K562 (cell line): ENCODE measurements around the gene PPIL1. TPM values are rescaled to one million over a fixed set of nuclear protein-coding genes. Genes with fewer than 3 reads are reported as not detected.

Source experiments
- ASH1L ChIP-seq: fragments of 450-650 bp; IDR thresholded peaks from 2 replicates; pipeline ENCODE4 v1.6.1; 2018; ENCODE audit warnings: borderline replicate concordance, mild to moderate bottlenecking, low read depth; ENCODE audit not compliant: partially characterized antibody
- ATF7 ChIP-seq: fragments of 450-650 bp; IDR thresholded peaks from 2 replicates; pipeline ENCODE4 v1.7.1; 2014; ENCODE audit warnings: mild to moderate bottlenecking, moderate library complexity
- CREB3L1 ChIP-seq: fragments of 450-650 bp; IDR thresholded peaks from 2 replicates; pipeline ENCODE4 v1.6.1; 2014; ENCODE audit warnings: low read depth, mild to moderate bottlenecking, moderate library complexity, borderline replicate concordance
- CTCF ChIP-seq, 3 experiments: IDR thresholded peaks in 2 of 3; conservative IDR thresholded peaks in 1 of 3; 2 replicates each; pipeline ENCODE4 v1.5.1; 2011 to 2012; ENCODE audit warnings: low read length in 3 of 3, mild to moderate bottlenecking in 3 of 3, control low read depth in 2 of 3, improper control_type of control experiment in 1 of 3, inconsistent platforms in 1 of 3, low read depth in 1 of 3, mixed read lengths in 1 of 3, moderate library complexity in 1 of 3; ENCODE audit not compliant: insufficient read depth in 2 of 3
- E4F1 ChIP-seq: fragments of 250-450 bp; sonication (Bioruptor Pico); IDR thresholded peaks from 2 replicates; pipeline ENCODE4 v1.5.0; 2021; ENCODE audit warnings: mild to moderate bottlenecking, borderline replicate concordance
- ETS1 ChIP-seq: conservative IDR thresholded peaks from 2 replicates; pipeline ENCODE4 v1.6.1; 2011; ENCODE audit warnings: low read depth, mild to moderate bottlenecking, low read length; ENCODE audit not compliant: control insufficient read depth
- FOXA1 ChIP-seq: fragments of 450-650 bp; IDR thresholded peaks from 2 replicates; pipeline ENCODE4 v1.6.1; 2016; ENCODE audit warnings: mild to moderate bottlenecking, borderline replicate concordance
- GTF2F1 ChIP-seq: IDR thresholded peaks from 2 replicates; pipeline ENCODE4 v1.6.1; 2011; ENCODE audit warnings: low read depth, low read length, improper control_type of control experiment
- HMBOX1 ChIP-seq: sonication (generic); IDR thresholded peaks from 2 replicates; pipeline ENCODE4 v1.6.1; 2016
- KDM1A ChIP-seq, 2 experiments: fragments of 450-650 bp; IDR thresholded peaks; 2 replicates each; pipeline ENCODE4 v1.6.1; 2016; ENCODE audit warnings: mild to moderate bottlenecking in 2 of 2
- MBD1 ChIP-seq: fragments of 250-450 bp; sonication (Bioruptor Pico); IDR thresholded peaks from 2 replicates; pipeline ENCODE4 v1.8.0; 2022; ENCODE audit warnings: inconsistent platforms
- PTBP1 ChIP-seq: fragments of 200-400 bp; formaldehyde crosslinking; IDR thresholded peaks from 2 replicates; pipeline ENCODE4 v1.6.1; 2017; ENCODE audit warnings: low read depth, low read length
- SP1 ChIP-seq: sonication (generic); formaldehyde crosslinking; IDR thresholded peaks from 2 replicates; pipeline ENCODE4 v1.8.1; 2022; ENCODE audit warnings: mild to moderate bottlenecking, missing genetic modification reagents
- TRIM28 ChIP-seq: fragments of 450-650 bp; IDR thresholded peaks from 2 replicates; pipeline ENCODE4 v1.6.1; 2017
- WHSC1 ChIP-seq: IDR thresholded peaks from one replicate; pipeline ENCODE4 v1.6.1; 2012; ENCODE audit warnings: low read length, control low read depth, inconsistent platforms
- ZNF511 ChIP-seq: sonication (generic); formaldehyde crosslinking; IDR thresholded peaks from 2 replicates; pipeline ENCODE4 v1.8.0; 2022; ENCODE audit warnings: mild to moderate bottlenecking, missing genetic modification reagents
- polyA plus RNA-seq, 8 experiments: library from polyadenylated mRNA; depleted of rRNA in 4 of 8; stranded (reverse) in 5 of 8; unstranded in 3 of 8; fragments of >200 nt; fragmentation: Nextera tagmentation in 2 of 8; fragmentation: Illumina TruSeq in 1 of 8; extraction: Ambion mirVana in 2 of 8; extraction: Trizol in 1 of 8; gene quantifications; 2 replicates each; pipeline versions ENCODE4 v1.2.1 to v1.2.3, GENCODE V29; 2011 to 2014; ENCODE audit warnings: inconsistent platforms in 1 of 8, missing spikeins in 1 of 8
- total RNA-seq, 7 experiments: library from RNA; depleted of rRNA in 6 of 7; stranded (reverse); fragments of >200 nt in 6 of 7; fragmentation: Illumina TruSeq in 2 of 7; extraction: Trizol in 2 of 7; gene quantifications; 2 replicates each; pipeline versions ENCODE4 v1.2.1 to v1.2.3, GENCODE V29; 2011 to 2021; ENCODE audit warnings: low replicate concordance in 1 of 7

Gene PPIL1
- total and polyA plus RNA-seq, 9 of the 15 experiments (the other 6 are each of a cell fraction or from before 2014, with no cell fraction given), result 65.8 to 205 (median 130) TPM

GRCh38 chr6:36820700-36821580 lies 53.7 kb downstream of the PPIL1 start (continued):
- TF ChIP-seq CTCF (IDR thresholded peaks at IDR 0.05 in 2 of 3, conservative IDR thresholded peaks at IDR 0.05 in 1 of 3; ENCODE audit: insufficient read depth in 2 of 3, low read depth in 1 of 3, low read length in 3 of 3), result 0 out of 6 replicates have a peak, but pooled peaks of 1 of the 3 experiments have one; percentile 11
- TF ChIP-seq WHSC1, result no peak
- TF ChIP-seq MBD1, result no peak
- TF ChIP-seq ETS1, result no peak
- no peak for TF ChIP-seq KDM1A (IDR thresholded peaks at IDR 0.05)
- TF ChIP-seq E4F1 (CRISPR knock-in tag), result no peak; the same call in 1 of the 2 replicates
- no peak for TF ChIP-seq ASH1L
- no peak for TF ChIP-seq GTF2F1
- TF ChIP-seq HMBOX1, result no peak
- no peak for TF ChIP-seq FOXA1
- no peak for TF ChIP-seq CREB3L1
- TF ChIP-seq TRIM28, result no peak
- peak; percentile 58 for TF ChIP-seq ATF7
- no peak for TF ChIP-seq ZNF511
- TF ChIP-seq PTBP1, result no peak
- no peak for TF ChIP-seq SP1
